Spleen (tissue), 11 donors: ENCODE measurements around the gene FKBP4. TPM values are rescaled to one million over a fixed set of nuclear protein-coding genes. Genes with fewer than 3 reads are reported as not detected.

Source experiments
- DNase-seq: peaks from one replicate; pipeline ENCODE4 v3.0.0-alpha.2; 2020
- H3K27ac ChIP-seq, 8 donors: fragments of 200-600 bp; sonication (generic) in 7 of 8; 1 replicate in 4 of 8; 2 replicates in 4 of 8; pipeline versions ENCODE4 v1.5.0 to v1.8.0; 2016 to 2021; ENCODE audit warnings: inconsistent platforms in 4 of 8, mild to moderate bottlenecking in 4 of 8, moderate library complexity in 1 of 8
- H3K27me3 ChIP-seq, 7 donors: fragments of 200-600 bp; sonication (generic) in 6 of 7; replicated peaks in 1 of 7; 1 replicate in 4 of 7; 2 replicates in 3 of 7; pipeline versions ENCODE4 v1.5.0 to v1.8.0; 2016 to 2021; ENCODE audit warnings: inconsistent platforms in 3 of 7, mild to moderate bottlenecking in 1 of 7
- H3K36me3 ChIP-seq, 6 donors: fragments of 200-600 bp; sonication (generic) in 5 of 6; 1 replicate in 4 of 6; 2 replicates in 2 of 6; pipeline versions ENCODE4 v1.5.0 to v1.8.0; 2016 to 2021; ENCODE audit warnings: inconsistent platforms in 2 of 6
- H3K4me1 ChIP-seq, 6 donors: fragments of 200-600 bp; sonication (generic) in 5 of 6; 1 replicate in 3 of 6; 2 replicates in 3 of 6; pipeline versions ENCODE4 v1.5.0 to v1.8.0; 2016 to 2021; ENCODE audit warnings: inconsistent platforms in 3 of 6
- H3K4me3 ChIP-seq, 8 donors: fragments of 200-600 bp; sonication (generic) in 7 of 8; 1 replicate in 4 of 8; 2 replicates in 4 of 8; pipeline versions ENCODE4 v1.5.0 to v1.8.0; 2016 to 2021; ENCODE audit warnings: inconsistent platforms in 4 of 8, mild to moderate bottlenecking in 4 of 8, moderate library complexity in 2 of 8
- H3K9me3 ChIP-seq, 8 donors: fragments of 200-600 bp; sonication (generic) in 7 of 8; 1 replicate in 4 of 8; 2 replicates in 4 of 8; pipeline versions ENCODE4 v1.5.0 to v1.8.0; 2016 to 2021; ENCODE audit warnings: inconsistent platforms in 4 of 8
- CTCF ChIP-seq, 11 experiments: fragments of 200-600 bp in 7 of 11; fragments of 450-650 bp in 4 of 11; sonication (generic) in 4 of 11; IDR thresholded peaks in 8 of 11; conservative IDR thresholded peaks in 3 of 11; 1 replicate in 7 of 11; 2 replicates in 4 of 11; pipeline versions ENCODE4 v1.4.0 to v1.8.0; 2016 to 2021; ENCODE audit warnings: antibody characterized with exemption in 11 of 11, inconsistent platforms in 4 of 11, mild to moderate bottlenecking in 1 of 11
- POLR2A ChIP-seq, 3 donors: fragments of 450-650 bp; IDR thresholded peaks; one replicate each; pipeline ENCODE4 v1.5.1; 2017; ENCODE audit warnings: antibody characterized with exemption in 3 of 3, mild to moderate bottlenecking in 1 of 3
- POLR2AphosphoS5 ChIP-seq, 3 donors: sonication (generic); formaldehyde crosslinking; IDR thresholded peaks; one replicate each; pipeline ENCODE4 v1.5.1; 2017; ENCODE audit warnings: antibody characterized with exemption in 3 of 3
- WGBS, 5 donors: extraction: QIAGEN DNeasy Blood & Tissue Kit in 3 of 5; methylation state at CpG; one replicate each; pipeline versions ENCODE4 v1.1.5 to v1.1.7; 2013 to 2018; 5-methylcytosine and 5-hydroxymethylcytosine counted together
- intact Hi-C: fragments of 100-400 bp; cut with DNase I; formaldehyde crosslinking; loops from one replicate; pipeline ENCODE4 v1.15.0; 2023; ENCODE audit warnings: low total_unique reads
- polyA plus RNA-seq, 3 donors: library from polyadenylated mRNA; stranded (reverse); fragments of 200-250 nt; gene quantifications; one replicate each; pipeline ENCODE4 v1.2.1, GENCODE V29; 2013
- total RNA-seq, 7 donors: library from RNA; depleted of rRNA in 3 of 7; stranded (reverse); fragments of >200 nt in 3 of 7; fragmentation: NEBNext Ultra II Directional in 4 of 7; extraction: Animal tissue kit (Norgen Biotek cat#: 25700) in 4 of 7; gene quantifications; one replicate each; pipeline versions ENCODE4 v1.1.0 to v1.2.1, GENCODE V29; 2016 to 2021
- donor health status: healthy with polysubstance abuse.
- donor health status: DM: no; HTN: no; CAD: no; lungs with moderate emphysema.
- donor health status: DM: no; HTN: no; CAD: no.
- donor health status: Bipolar disorder and iron deficiency.
- donor health status: healthy.
- donor health status: DM: no; HTN: no; CAD: no.
- donor health status: DM: yes; HTN: yes; CAD: no.

The FKBP4 gene
- total and polyA plus RNA-seq, 10 donors = 8.3 to 65.6 (median 25.4) TPM

- TF ChIP-seq POLR2AphosphoS5 (IDR thresholded peaks at IDR 0.05) = no peak
- no peak for TF ChIP-seq CTCF (IDR thresholded peaks at IDR 0.05 in 8 of 11, conservative IDR thresholded peaks at IDR 0.05 in 3 of 11)
- peaks cover 0 to 57% (median 4%) of the 10 kb centered on the region in 7 donors for H3K27me3 ChIP-seq
- H3K27ac ChIP-seq = no peak overlapping the region
- WGBS, 5 donors = 58 to 66% (median 66%) methylated on average over 6 to 7 of the region's 7 CpGs
- intact Hi-C loops = no loop called here
- no peak overlapping the region for H3K4me3 ChIP-seq
- H3K4me1 ChIP-seq = peaks cover 0 to 9% (median 3%) of the 10 kb centered on the region in 6 donors
- H3K36me3 ChIP-seq = no peaks in the 10 kb centered on the region
- peaks cover 0 to 6% (median 0%) of the 10 kb centered on the region in 8 donors for H3K9me3 ChIP-seq
- no peak for DNase-seq
These were observed 44.6 kb upstream of the FKBP4 start for GRCh38 chr12:2750185-2750584.

- intact Hi-C loops = no loop called here
- Histone ChIP-seq H3K27me3 (peaks cover 0 to 67% (median 4%) of the 10 kb centered on the region in 7 donors), H3K36me3 (no peaks in the 10 kb centered on the region), H3K4me1 (peaks cover 0 to 9% (median 3%) of the 10 kb centered on the region in 6 donors), H3K4me3 (no peak overlapping the region), H3K9me3 (peaks cover 0 to 3% (median 0%) of the 10 kb centered on the region in 8 donors), H3K27ac (no peak overlapping the region)
- TF ChIP-seq POLR2AphosphoS5 (IDR thresholded peaks at IDR 0.05) (no peak), CTCF (IDR thresholded peaks at IDR 0.05 in 8 of 11, conservative IDR thresholded peaks at IDR 0.05 in 3 of 11) (no peak), POLR2A (IDR thresholded peaks at IDR 0.05) (no peak)
- no peak for DNase-seq
These were observed 43.5 kb upstream of the FKBP4 start for GRCh38 chr12:2751230-2751629.

- H3K4me1 ChIP-seq = peaks cover 0 to 9% (median 3%) of the 10 kb centered on the region in 6 donors
- TF ChIP-seq POLR2A (IDR thresholded peaks at IDR 0.05) = no peak
- no peak for TF ChIP-seq POLR2AphosphoS5 (IDR thresholded peaks at IDR 0.05)
- TF ChIP-seq CTCF (IDR thresholded peaks at IDR 0.05 in 8 of 11, conservative IDR thresholded peaks at IDR 0.05 in 3 of 11) = no peak
- H3K27ac ChIP-seq = no peak overlapping the region
- 59 to 74% (median 64%) methylated on average over 2 of the region's 2 CpGs for WGBS, 5 donors
- H3K9me3 ChIP-seq = no peaks in the 10 kb centered on the region
- H3K4me3 ChIP-seq = no peak overlapping the region
- H3K36me3 ChIP-seq = no peaks in the 10 kb centered on the region
- intact Hi-C loops = no loop called here
- peaks cover 0 to 69% (median 4%) of the 10 kb centered on the region in 7 donors for H3K27me3 ChIP-seq
- DNase-seq = no peak
These were observed 43.1 kb upstream of the FKBP4 start for GRCh38 chr12:2751686-2752085.

- 2 to 14% (median 11%) methylated on average over 17 to 58 of the region's 58 CpGs for WGBS, 5 donors
- no peaks in the 10 kb centered on the region for H3K9me3 ChIP-seq
- no peak overlapping the region for H3K4me3 ChIP-seq
- TF ChIP-seq POLR2AphosphoS5 (IDR thresholded peaks at IDR 0.05) (peak in 2 of 3 donors; percentile 38 to 75), CTCF (IDR thresholded peaks at IDR 0.05 in 8 of 11, conservative IDR thresholded peaks at IDR 0.05 in 3 of 11) (peak in 1 of 11 experiments; percentile 10), POLR2A (IDR thresholded peaks at IDR 0.05) (no peak)
- no peaks in the 10 kb centered on the region for H3K36me3 ChIP-seq
- peaks cover 0 to 73% (median 4%) of the 10 kb centered on the region in 7 donors for H3K27me3 ChIP-seq
- intact Hi-C loops = no loop called here
- no peak overlapping the region for H3K27ac ChIP-seq
- peak; percentile 86 for DNase-seq
- H3K4me1 ChIP-seq = peaks cover 0 to 9% (median 3%) of the 10 kb centered on the region in 6 donors
These were observed 41.9 kb upstream of the FKBP4 start for GRCh38 chr12:2752676-2753371.
